Progenitor cell of endocrine pancreas (in vitro differentiated cells): ENCODE measurements around the gene FRAT1. TPM values are rescaled to one million over a fixed set of nuclear protein-coding genes. Genes with fewer than 3 reads are reported as not detected.
A peak's percentile ranks its signal among the peaks of the same experiment; 100 is the strongest.

Experiments used
- DNase-seq: peaks from one replicate; pipeline ENCODE4 v3.0.0; 2021; ENCODE audit warnings: low spot score; ENCODE audit not compliant: unreplicated experiment
- H3K27ac Mint-ChIP-seq: 2 replicates; pipeline ENCODE4 v1.8.0; 2021; ENCODE audit warnings: mild to moderate bottlenecking, moderate library complexity, mixed read lengths
- H3K27me3 Mint-ChIP-seq: 2 replicates; pipeline ENCODE4 v1.8.0; 2021; ENCODE audit warnings: mixed read lengths
- H3K36me3 Mint-ChIP-seq: 2 replicates; pipeline ENCODE4 v1.8.0; 2022; ENCODE audit warnings: mixed read lengths; ENCODE audit not compliant: insufficient read depth
- H3K4me1 Mint-ChIP-seq: 2 replicates; pipeline ENCODE4 v1.8.0; 2021; ENCODE audit warnings: low read depth, mixed read lengths
- H3K4me3 Mint-ChIP-seq: 2 replicates; pipeline ENCODE4 v1.8.0; 2021; ENCODE audit warnings: low read depth, mild to moderate bottlenecking, moderate library complexity, mixed read lengths
- H3K9me3 Mint-ChIP-seq: 2 replicates; pipeline ENCODE4 v1.8.0; 2021; ENCODE audit warnings: low read depth, mixed read lengths
- total RNA-seq: library from RNA; stranded (reverse); gene quantifications from 2 replicates; pipeline ENCODE4 v1.2.1, GENCODE V29; 2021
- TF ChIP-seq, protein P1 (sequence below): fragments of 200-600 bp; sonication (generic); IDR thresholded peaks from one replicate; pipeline ENCODE4 v1.5.0; 2021; ENCODE audit warnings: antibody characterized with exemption, mild to moderate bottlenecking; ENCODE audit not compliant: unreplicated experiment

The FRAT1 gene
- total RNA-seq, 1 donor from 2014 or later, result 15.7 TPM

DNA sequence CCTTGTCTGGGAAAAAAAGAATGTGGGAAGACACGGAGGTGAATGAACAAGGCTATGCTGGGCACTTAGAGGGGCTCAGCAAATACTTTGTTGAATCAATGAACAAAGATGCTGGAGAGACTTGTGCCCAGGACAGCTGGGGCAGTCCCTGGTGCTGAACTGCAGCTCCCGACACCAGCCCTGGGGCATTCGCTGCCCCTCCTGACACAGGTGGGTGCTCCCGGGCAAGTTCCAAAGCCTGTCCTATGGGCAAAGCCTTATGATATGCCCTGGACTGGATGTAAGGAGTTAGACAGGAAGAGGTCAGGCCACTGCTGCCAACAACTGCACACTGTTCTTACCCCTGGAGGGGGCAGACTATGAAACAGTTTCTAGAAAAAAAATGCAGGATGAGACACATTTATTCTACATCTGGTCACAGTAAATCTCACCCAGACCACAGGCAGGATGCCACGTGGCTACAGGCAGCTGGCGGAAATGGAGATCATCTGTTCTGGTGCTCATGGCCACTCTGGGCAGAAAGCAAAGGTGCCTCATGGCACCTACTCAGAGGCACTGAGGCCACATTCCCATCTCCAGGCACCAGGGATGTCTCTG lies 37.3 kb downstream of the FRAT1 start:
- Mint-ChIP-seq H3K27ac (no peak overlapping the region), H3K4me1 (peaks cover 2% of the 10 kb centered on the region), H3K27me3 (no peaks in the 10 kb centered on the region), H3K9me3 (no peaks in the 10 kb centered on the region), H3K4me3 (no peak overlapping the region), H3K36me3 (peaks cover 12% of the 10 kb centered on the region)
- DNase-seq, result no peak
- TF ChIP-seq, protein P1, sequence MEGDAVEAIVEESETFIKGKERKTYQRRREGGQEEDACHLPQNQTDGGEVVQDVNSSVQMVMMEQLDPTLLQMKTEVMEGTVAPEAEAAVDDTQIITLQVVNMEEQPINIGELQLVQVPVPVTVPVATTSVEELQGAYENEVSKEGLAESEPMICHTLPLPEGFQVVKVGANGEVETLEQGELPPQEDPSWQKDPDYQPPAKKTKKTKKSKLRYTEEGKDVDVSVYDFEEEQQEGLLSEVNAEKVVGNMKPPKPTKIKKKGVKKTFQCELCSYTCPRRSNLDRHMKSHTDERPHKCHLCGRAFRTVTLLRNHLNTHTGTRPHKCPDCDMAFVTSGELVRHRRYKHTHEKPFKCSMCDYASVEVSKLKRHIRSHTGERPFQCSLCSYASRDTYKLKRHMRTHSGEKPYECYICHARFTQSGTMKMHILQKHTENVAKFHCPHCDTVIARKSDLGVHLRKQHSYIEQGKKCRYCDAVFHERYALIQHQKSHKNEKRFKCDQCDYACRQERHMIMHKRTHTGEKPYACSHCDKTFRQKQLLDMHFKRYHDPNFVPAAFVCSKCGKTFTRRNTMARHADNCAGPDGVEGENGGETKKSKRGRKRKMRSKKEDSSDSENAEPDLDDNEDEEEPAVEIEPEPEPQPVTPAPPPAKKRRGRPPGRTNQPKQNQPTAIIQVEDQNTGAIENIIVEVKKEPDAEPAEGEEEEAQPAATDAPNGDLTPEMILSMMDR, result no peak

DNA sequence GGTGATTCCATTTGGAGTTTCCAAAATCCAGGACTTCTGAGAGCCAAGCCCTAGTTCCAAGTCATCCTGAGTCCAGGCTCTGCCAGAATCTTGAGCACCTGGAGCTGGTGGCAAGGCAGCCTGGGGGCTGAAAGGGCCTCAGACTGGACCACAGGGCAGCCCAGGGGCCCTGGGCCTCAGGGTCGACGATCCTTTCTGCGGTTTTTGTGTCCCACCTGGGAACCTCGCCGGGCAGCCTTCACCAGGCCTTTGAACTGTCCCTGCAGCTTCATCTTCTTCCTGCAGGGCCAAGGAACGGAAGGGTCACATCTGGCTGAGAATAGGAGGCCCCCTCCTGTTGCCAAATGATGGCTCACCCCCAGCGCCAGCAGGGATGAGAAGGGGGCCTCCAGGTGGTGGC lies 37.8 kb downstream of the FRAT1 start:
- H3K36me3 Mint-ChIP-seq, result peaks cover 12% of the 10 kb centered on the region
- peaks cover 2% of the 10 kb centered on the region for H3K4me1 Mint-ChIP-seq
- no peak overlapping the region for H3K27ac Mint-ChIP-seq
- H3K27me3 Mint-ChIP-seq, result no peaks in the 10 kb centered on the region
- H3K4me3 Mint-ChIP-seq, result no peak overlapping the region
- TF ChIP-seq, protein P1, result no peak
- no peak for DNase-seq
- H3K9me3 Mint-ChIP-seq, result no peaks in the 10 kb centered on the region

DNA sequence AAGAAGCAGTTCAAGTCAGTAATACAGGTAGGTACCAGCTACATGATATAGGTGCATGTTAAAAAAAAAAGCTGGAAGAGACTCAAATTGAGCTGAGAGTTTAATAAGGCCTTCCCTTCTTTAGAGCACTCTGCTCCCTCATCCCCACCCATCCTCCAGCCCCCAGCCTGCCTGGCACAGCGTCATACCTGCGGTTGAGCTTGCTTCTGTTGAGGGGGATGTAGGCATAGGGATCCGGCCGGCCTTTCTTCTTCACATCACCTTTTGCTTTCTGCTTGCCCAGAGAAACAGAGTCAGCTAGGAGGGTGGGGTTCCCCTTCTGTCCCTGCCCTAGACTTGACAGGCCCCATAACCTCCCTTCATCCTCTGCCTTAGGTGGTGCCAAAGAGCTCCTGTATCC lies 39.3 kb downstream of the FRAT1 start:
- Mint-ChIP-seq H3K4me3 (no peak overlapping the region), H3K4me1 (peaks cover 2% of the 10 kb centered on the region), H3K27ac (no peak overlapping the region), H3K36me3 (peaks cover 12% of the 10 kb centered on the region), H3K27me3 (no peaks in the 10 kb centered on the region), H3K9me3 (no peaks in the 10 kb centered on the region)
- no peak for DNase-seq
- TF ChIP-seq, protein P1, result no peak

DNA sequence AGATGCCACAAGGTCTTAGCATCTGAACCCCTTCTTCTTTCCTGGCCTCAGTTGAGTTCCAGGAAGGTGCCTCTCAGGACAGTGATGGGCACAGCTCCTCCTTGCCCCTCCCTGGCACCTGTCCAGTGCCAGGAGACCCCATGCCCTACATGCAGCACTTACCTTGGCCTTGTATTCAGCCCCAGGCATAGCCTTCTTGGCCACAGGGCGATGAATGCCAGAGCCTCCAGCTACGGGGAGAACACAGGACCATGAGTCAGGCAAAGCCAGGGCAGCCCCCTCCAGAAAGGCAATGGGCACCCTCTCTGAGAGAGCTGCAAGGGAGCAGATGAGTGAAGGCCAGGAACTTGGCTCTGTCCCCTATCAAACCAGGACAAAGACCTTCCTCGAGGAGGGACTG lies 39.7 kb downstream of the FRAT1 start:
- Mint-ChIP-seq H3K4me3 (no peak overlapping the region), H3K27me3 (no peaks in the 10 kb centered on the region), H3K27ac (no peak overlapping the region), H3K36me3 (peaks cover 12% of the 10 kb centered on the region), H3K9me3 (no peaks in the 10 kb centered on the region), H3K4me1 (peaks cover 2% of the 10 kb centered on the region)
- DNase-seq, result no peak
- TF ChIP-seq, protein P1, result no peak

DNA sequence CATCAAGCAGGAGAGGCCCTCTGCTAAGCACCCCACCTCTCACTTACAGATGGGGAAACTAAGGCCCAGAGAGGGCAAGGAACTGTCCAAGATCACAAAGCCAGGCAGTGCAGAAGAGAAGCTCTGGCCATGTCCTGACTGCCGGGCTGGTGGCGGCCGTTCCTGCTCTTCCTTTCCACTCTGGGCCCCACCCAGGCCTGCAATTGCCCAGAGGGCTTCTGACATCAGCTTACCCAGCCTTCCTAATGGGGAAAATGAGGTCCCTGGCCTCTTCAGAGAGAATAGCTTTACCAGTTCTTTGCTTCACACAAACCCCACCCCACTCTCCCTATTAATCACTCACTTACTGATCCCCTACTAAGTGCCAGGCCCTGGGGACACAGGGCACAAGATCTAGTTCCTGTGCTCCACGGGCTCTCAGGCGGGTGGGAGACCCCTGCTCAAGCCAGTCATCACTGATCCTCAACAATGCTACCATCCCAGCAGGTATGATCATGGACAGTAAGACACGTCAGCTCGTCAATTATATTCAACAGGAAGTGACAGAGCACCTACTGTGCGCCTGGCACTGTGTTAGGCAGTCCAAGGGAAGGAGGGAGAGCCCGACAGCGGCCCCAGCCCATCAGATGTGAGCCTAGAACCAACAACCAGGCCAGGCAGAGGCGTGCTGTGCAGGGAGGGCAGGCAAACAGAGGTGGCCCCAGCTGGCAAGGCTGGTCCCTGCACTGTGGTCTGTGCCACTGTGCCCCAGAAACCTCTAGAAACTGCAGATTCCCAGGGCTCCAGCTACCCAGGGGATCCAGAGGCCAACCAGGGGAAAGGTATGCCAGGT lies 41.9 kb downstream of the FRAT1 start:
- peaks cover 16% of the 10 kb centered on the region for H3K36me3 Mint-ChIP-seq
- DNase-seq, result no peak
- H3K27ac Mint-ChIP-seq, result peak overlapping the region; percentile 41
- H3K9me3 Mint-ChIP-seq, result no peaks in the 10 kb centered on the region
- TF ChIP-seq, protein P1, result no peak
- H3K4me3 Mint-ChIP-seq, result no peak overlapping the region
- H3K27me3 Mint-ChIP-seq, result no peaks in the 10 kb centered on the region
- H3K4me1 Mint-ChIP-seq, result no peaks in the 10 kb centered on the region
